Osteoblast (primary cell): ENCODE data around the gene E2F8. TPM values are rescaled to one million over a fixed set of nuclear protein-coding genes. Genes with fewer than 3 reads are reported as not detected.

Experiments
- DNase-seq: peaks from one replicate; pipeline ENCODE4 v3.0.0; 2011; ENCODE audit warnings: low spot score, mixed read lengths; ENCODE audit not compliant: insufficient read length; ENCODE audit errors: missing footprints
- H2AFZ ChIP-seq: 2 replicates; pipeline ENCODE4 v1.6.0; 2011; ENCODE audit warnings: mild to moderate bottlenecking, low read length
- H3K27ac ChIP-seq: 2 replicates; pipeline ENCODE4 v1.5.1; 2011; ENCODE audit warnings: mild to moderate bottlenecking, low read depth, low read length, moderate library complexity
- H3K27me3 ChIP-seq: 2 replicates; pipeline ENCODE4 v1.6.0; 2012; ENCODE audit warnings: mild to moderate bottlenecking, control low read depth, inconsistent platforms, low read length, moderate library complexity; ENCODE audit not compliant: insufficient read depth
- H3K36me3 ChIP-seq: 2 replicates; pipeline ENCODE4 v1.5.1; 2011; ENCODE audit warnings: mild to moderate bottlenecking, low read length, control low read depth, moderate library complexity; ENCODE audit not compliant: insufficient read depth
- H3K4me1 ChIP-seq: 2 replicates; pipeline ENCODE4 v1.5.1; 2011; ENCODE audit warnings: mild to moderate bottlenecking, low read length, control low read depth, moderate library complexity; ENCODE audit not compliant: insufficient read depth
- H3K4me2 ChIP-seq: 2 replicates; pipeline ENCODE4 v1.6.0; 2011; ENCODE audit warnings: mild to moderate bottlenecking, low read length; ENCODE audit not compliant: insufficient read depth
- H3K4me3 ChIP-seq: fragments of 200-600 bp; sonication (generic); 3 replicates; pipeline ENCODE4 v1.5.1; 2012; ENCODE audit warnings: mild to moderate bottlenecking, low read length, inconsistent platforms; ENCODE audit not compliant: insufficient read depth
- H3K79me2 ChIP-seq: 2 replicates; pipeline ENCODE4 v1.6.0; 2012; ENCODE audit warnings: mild to moderate bottlenecking, low read length, control low read depth, inconsistent platforms; ENCODE audit not compliant: insufficient read depth
- H3K9me3 ChIP-seq: 2 replicates; pipeline ENCODE4 v1.5.1; 2011; ENCODE audit warnings: low read depth, low read length, control low read depth
- H4K20me1 ChIP-seq: 2 replicates; pipeline ENCODE4 v1.6.0; 2012; ENCODE audit warnings: mild to moderate bottlenecking, low read length, control low read depth; ENCODE audit not compliant: insufficient read depth
- CTCF ChIP-seq: IDR thresholded peaks from 2 replicates; pipeline ENCODE4 v1.5.1; 2011; ENCODE audit warnings: mild to moderate bottlenecking, low read depth, low read length, moderate library complexity; ENCODE audit errors: extremely low read depth
- total RNA-seq: library from RNA; depleted of rRNA; stranded (reverse); fragments of >200 nt; gene quantifications from 2 replicates; pipeline ENCODE4 v1.2.3, GENCODE V29; 2012

Gene E2F8
- total RNA-seq, 1 donor: 0.36 TPM

- Histone ChIP-seq H3K4me2 (no peak overlapping the region), H3K27me3 (no peaks in the 10 kb centered on the region), H4K20me1 (no peaks in the 10 kb centered on the region), H3K4me3 (no peak overlapping the region), H3K4me1 (no peaks in the 10 kb centered on the region), H2AFZ (no peak overlapping the region), H3K36me3 (no peaks in the 10 kb centered on the region), H3K9me3 (no peaks in the 10 kb centered on the region), H3K27ac (no peak overlapping the region), H3K79me2 (no peaks in the 10 kb centered on the region)
- TF ChIP-seq CTCF: no peak
- DNase-seq: no peak
Measured at GRCh38 chr11:19185036-19185435, 55.7 kb downstream of the E2F8 start.

GRCh38 chr11:19183646-19184045, 57.1 kb downstream of the E2F8 start:
- Histone ChIP-seq H4K20me1 (no peaks in the 10 kb centered on the region), H3K27ac (no peak overlapping the region), H3K4me1 (no peaks in the 10 kb centered on the region), H3K4me3 (no peak overlapping the region), H2AFZ (no peak overlapping the region), H3K9me3 (no peaks in the 10 kb centered on the region), H3K27me3 (no peaks in the 10 kb centered on the region), H3K4me2 (no peak overlapping the region), H3K79me2 (no peaks in the 10 kb centered on the region), H3K36me3 (no peaks in the 10 kb centered on the region)
- TF ChIP-seq CTCF: no peak
- DNase-seq: no peak

- Histone ChIP-seq H3K4me3 (no peak overlapping the region), H3K9me3 (no peaks in the 10 kb centered on the region), H3K79me2 (no peaks in the 10 kb centered on the region), H3K27ac (no peak overlapping the region), H2AFZ (no peak overlapping the region), H4K20me1 (no peaks in the 10 kb centered on the region), H3K36me3 (no peaks in the 10 kb centered on the region), H3K4me1 (no peaks in the 10 kb centered on the region), H3K27me3 (no peaks in the 10 kb centered on the region), H3K4me2 (no peak overlapping the region)
- no peak for TF ChIP-seq CTCF
- DNase-seq: no peak
Measured at GRCh38 chr11:19181531-19182261, 59.0 kb downstream of the E2F8 start.

- Histone ChIP-seq H3K27ac (no peak overlapping the region), H2AFZ (no peak overlapping the region), H3K4me1 (no peaks in the 10 kb centered on the region), H3K79me2 (no peaks in the 10 kb centered on the region), H3K27me3 (no peaks in the 10 kb centered on the region), H3K4me2 (no peak overlapping the region), H4K20me1 (no peaks in the 10 kb centered on the region), H3K4me3 (no peak overlapping the region), H3K9me3 (no peaks in the 10 kb centered on the region), H3K36me3 (peaks cover 9% of the 10 kb centered on the region)
- no peak for TF ChIP-seq CTCF
- no peak for DNase-seq
Measured at GRCh38 chr11:19176629-19177186, 64.0 kb downstream of the E2F8 start.
